ENCODE results near the gene RORC.
A peak's percentile ranks its signal among the peaks of the same experiment; 100 is the strongest.
"Not testable (repeated sequence)": the region's sequence is repeated elsewhere in the genome, so short reads cannot be mapped to it uniquely, and the experiment has no call there.

Gene RORC

GRCh38 chr1:151807131-151807530 lies 24.5 kb downstream of the RORC start:
- DNase-seq, result no peak

- DNase-seq, result no peak
Observed at GRCh38 chr1:151806170-151806569, 25.4 kb downstream of the RORC start.

- DNase-seq, result peak in 1 of 51 donors; percentile 5
Observed at GRCh38 chr1:151805066-151805820, 26.4 kb downstream of the RORC start, which contains the start of gene LINGO4. LINGO4 (minus strand) TSS chr1:151805419; CDS start chr1:151802704, 2,715 bp downstream.

- no peak for DNase-seq
Observed at GRCh38 chr1:151803915-151804314, 27.7 kb downstream of the RORC start.

- no peak for DNase-seq
Observed at GRCh38 chr1:151803164-151803563, 28.4 kb downstream of the RORC start.

GRCh38 chr1:151802372-151802771 lies 29.2 kb downstream of the RORC start:
- no peak for DNase-seq

- no peak for DNase-seq
Observed at GRCh38 chr1:151801846-151802245, 29.8 kb downstream of the RORC start.

- no peak for DNase-seq
Observed at GRCh38 chr1:151801310-151801820, 30.2 kb downstream of the RORC start.

GRCh38 chr1:151800830-151801229 lies 30.8 kb downstream of the RORC start:
- no peak for DNase-seq

GRCh38 chr1:151799179-151800022 lies 32.2 kb downstream of the RORC start:
- DNase-seq, result peak in 6 of 51 donors; percentile 2 to 43 (median 12)

- no peak for DNase-seq
Observed at GRCh38 chr1:151798571-151798970, 33.0 kb downstream of the RORC start.

GRCh38 chr1:151790940-151791651 lies 40.5 kb downstream of the RORC start:
- DNase-seq, result peak in 6 of 51 donors; percentile 23 to 53 (median 32)

GRCh38 chr1:151790071-151790939 lies 41.3 kb downstream of the RORC start, which contains the start of gene TDRKH:
TDRKH (minus strand) TSS chr1:151790500; CDS start chr1:151783022, 7,478 bp downstream.
- DNase-seq, result peak; percentile 74 to 99 (median 97)

GRCh38 chr1:151787689-151788088 lies 43.9 kb downstream of the RORC start:
- DNase-seq, result no peak

GRCh38 chr1:151783796-151784195 lies 47.8 kb downstream of the RORC start:
- no peak for DNase-seq

- no peak for DNase-seq
Observed at GRCh38 chr1:151782741-151783140, 48.9 kb downstream of the RORC start.

GRCh38 chr1:151782026-151782425 lies 49.6 kb downstream of the RORC start:
- DNase-seq, result not testable (repeated sequence)

- DNase-seq, result not testable (repeated sequence)
Observed at GRCh38 chr1:151780736-151781135, 50.9 kb downstream of the RORC start.

GRCh38 chr1:151779852-151780251 lies 51.8 kb downstream of the RORC start:
- DNase-seq, result no peak

GRCh38 chr1:151777317-151777716 lies 54.3 kb downstream of the RORC start:
- DNase-seq, result no peak

Data from hypothalamus (tissue), 51 donors.